ENCODE measurements around the gene TBC1D22A.

Gene TBC1D22A

DNA sequence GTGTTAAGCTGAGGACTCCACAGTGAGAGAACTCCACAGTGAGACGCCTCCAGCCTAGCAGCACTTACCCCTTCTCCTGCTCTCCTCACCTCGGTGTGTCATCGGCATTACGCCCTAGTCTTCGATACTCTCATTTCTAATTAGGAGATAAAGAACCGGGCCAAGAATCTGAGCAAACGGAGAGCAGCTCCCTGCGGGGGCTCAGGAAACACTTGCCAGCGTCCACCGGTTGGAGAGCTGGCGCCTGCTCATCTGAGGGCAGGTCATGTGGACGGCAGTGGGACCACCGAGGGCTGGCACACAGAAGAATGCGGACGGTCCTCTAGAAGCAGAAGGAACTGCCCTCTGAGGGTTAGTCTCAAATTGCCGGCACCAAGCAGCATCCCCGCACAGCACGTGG lies 37.4 kb upstream of the TBC1D22A start:
- H3K9me3 ChIP-seq (ENCODE audit: severe bottlenecking): no peaks in the 10 kb centered on the region
- no peak overlapping the region for H3K27ac ChIP-seq (ENCODE audit: poor library complexity, severe bottlenecking)
- TF ChIP-seq, protein P1, sequence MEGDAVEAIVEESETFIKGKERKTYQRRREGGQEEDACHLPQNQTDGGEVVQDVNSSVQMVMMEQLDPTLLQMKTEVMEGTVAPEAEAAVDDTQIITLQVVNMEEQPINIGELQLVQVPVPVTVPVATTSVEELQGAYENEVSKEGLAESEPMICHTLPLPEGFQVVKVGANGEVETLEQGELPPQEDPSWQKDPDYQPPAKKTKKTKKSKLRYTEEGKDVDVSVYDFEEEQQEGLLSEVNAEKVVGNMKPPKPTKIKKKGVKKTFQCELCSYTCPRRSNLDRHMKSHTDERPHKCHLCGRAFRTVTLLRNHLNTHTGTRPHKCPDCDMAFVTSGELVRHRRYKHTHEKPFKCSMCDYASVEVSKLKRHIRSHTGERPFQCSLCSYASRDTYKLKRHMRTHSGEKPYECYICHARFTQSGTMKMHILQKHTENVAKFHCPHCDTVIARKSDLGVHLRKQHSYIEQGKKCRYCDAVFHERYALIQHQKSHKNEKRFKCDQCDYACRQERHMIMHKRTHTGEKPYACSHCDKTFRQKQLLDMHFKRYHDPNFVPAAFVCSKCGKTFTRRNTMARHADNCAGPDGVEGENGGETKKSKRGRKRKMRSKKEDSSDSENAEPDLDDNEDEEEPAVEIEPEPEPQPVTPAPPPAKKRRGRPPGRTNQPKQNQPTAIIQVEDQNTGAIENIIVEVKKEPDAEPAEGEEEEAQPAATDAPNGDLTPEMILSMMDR (IDR thresholded peaks at IDR 0.05; ENCODE audit: poor library complexity, severe bottlenecking): no peak
- DNase-seq (ENCODE audit: low spot score): no peak
- no peak for ATAC-seq (ENCODE audit: low read depth)
- H3K4me1 ChIP-seq (ENCODE audit: insufficient read depth, poor library complexity, severe bottlenecking): peaks cover 4% of the 10 kb centered on the region
- peaks cover 4% of the 10 kb centered on the region; the same call in 1 of the 2 replicates for H3K36me3 ChIP-seq (ENCODE audit: low read depth)
- no peaks in the 10 kb centered on the region for H3K27me3 ChIP-seq (ENCODE audit: insufficient read depth, poor library complexity, severe bottlenecking)
- H3K4me3 ChIP-seq (ENCODE audit: severe bottlenecking): no peak overlapping the region

GRCh38 chr22:46726066-46726985 lies 36.1 kb upstream of the TBC1D22A start:
- DNase-seq (ENCODE audit: low spot score): no peak
- Histone ChIP-seq H3K27ac (ENCODE audit: poor library complexity, severe bottlenecking) (no peak overlapping the region), H3K9me3 (ENCODE audit: severe bottlenecking) (no peaks in the 10 kb centered on the region), H3K27me3 (ENCODE audit: insufficient read depth, poor library complexity, severe bottlenecking) (no peaks in the 10 kb centered on the region), H3K4me1 (ENCODE audit: insufficient read depth, poor library complexity, severe bottlenecking) (peaks cover 5% of the 10 kb centered on the region), H3K36me3 (ENCODE audit: low read depth) (no peaks in the 10 kb centered on the region), H3K4me3 (ENCODE audit: severe bottlenecking) (no peak overlapping the region)
- ATAC-seq (ENCODE audit: low read depth): no peak
- TF ChIP-seq, protein P1 (IDR thresholded peaks at IDR 0.05; ENCODE audit: poor library complexity, severe bottlenecking): no peak

DNA sequence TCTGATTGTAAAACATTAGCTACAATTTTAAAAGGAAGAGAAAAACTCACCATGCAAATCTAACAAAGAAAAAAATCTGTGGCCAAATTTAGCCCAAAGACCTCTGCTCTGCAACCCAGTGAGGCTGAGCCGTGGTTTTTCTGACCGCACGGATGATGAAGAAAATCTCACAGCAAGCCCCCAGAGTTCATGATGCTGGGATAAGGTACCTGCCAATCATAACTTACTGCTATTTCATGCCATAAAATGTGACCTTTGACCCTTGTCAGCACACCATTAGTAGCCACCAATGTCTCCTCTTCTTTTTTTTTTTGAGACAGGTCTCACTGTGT lies 35.5 kb upstream of the TBC1D22A start:
- Histone ChIP-seq H3K27ac (ENCODE audit: poor library complexity, severe bottlenecking) (no peak overlapping the region), H3K27me3 (ENCODE audit: insufficient read depth, poor library complexity, severe bottlenecking) (no peaks in the 10 kb centered on the region), H3K4me3 (ENCODE audit: severe bottlenecking) (no peak overlapping the region), H3K36me3 (ENCODE audit: low read depth) (no peaks in the 10 kb centered on the region), H3K4me1 (ENCODE audit: insufficient read depth, poor library complexity, severe bottlenecking) (peaks cover 10% of the 10 kb centered on the region), H3K9me3 (ENCODE audit: severe bottlenecking) (no peaks in the 10 kb centered on the region)
- TF ChIP-seq, protein P1 (IDR thresholded peaks at IDR 0.05; ENCODE audit: poor library complexity, severe bottlenecking): no peak
- DNase-seq (ENCODE audit: low spot score) (no peak), ATAC-seq (ENCODE audit: low read depth) (no peak)

DNA sequence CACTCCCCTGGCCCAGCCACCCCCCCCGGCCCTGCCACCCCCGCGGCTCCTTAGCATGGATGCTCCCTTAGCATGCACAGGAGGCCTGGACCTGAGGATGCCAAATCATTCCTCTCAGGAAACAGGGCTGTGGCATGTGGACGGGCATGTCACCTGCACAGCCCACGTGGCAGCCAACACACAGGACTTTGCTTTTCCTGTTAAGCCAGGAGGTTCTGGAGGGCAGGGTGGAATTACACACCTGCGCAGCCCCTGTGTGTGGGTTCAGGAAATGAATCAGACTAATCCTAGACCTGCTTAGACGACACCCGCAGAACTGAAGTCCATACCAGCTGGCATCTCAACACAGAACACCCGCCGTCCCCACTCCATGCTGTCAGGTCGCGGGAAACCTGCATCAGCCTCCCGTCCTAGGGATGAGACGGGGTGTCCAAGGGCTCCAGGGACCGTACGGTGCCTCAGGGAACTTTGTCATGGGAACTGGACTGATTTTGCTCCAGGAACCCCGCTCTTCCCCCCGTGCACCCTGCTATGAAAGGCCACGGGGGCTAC lies 34.6 kb upstream of the TBC1D22A start:
- H3K4me3 ChIP-seq (ENCODE audit: severe bottlenecking): no peak overlapping the region
- H3K9me3 ChIP-seq (ENCODE audit: severe bottlenecking): no peaks in the 10 kb centered on the region
- H3K36me3 ChIP-seq (ENCODE audit: low read depth): no peaks in the 10 kb centered on the region
- H3K27me3 ChIP-seq (ENCODE audit: insufficient read depth, poor library complexity, severe bottlenecking): no peaks in the 10 kb centered on the region
- no peak for ATAC-seq (ENCODE audit: low read depth)
- TF ChIP-seq, protein P1 (IDR thresholded peaks at IDR 0.05; ENCODE audit: poor library complexity, severe bottlenecking): no peak
- H3K4me1 ChIP-seq (ENCODE audit: insufficient read depth, poor library complexity, severe bottlenecking): peaks cover 8% of the 10 kb centered on the region
- no peak for DNase-seq (ENCODE audit: low spot score)
- no peak overlapping the region for H3K27ac ChIP-seq (ENCODE audit: poor library complexity, severe bottlenecking)

GRCh38 chr22:46728470-46728869 lies 34.0 kb upstream of the TBC1D22A start:
- ATAC-seq (ENCODE audit: low read depth) (no peak), DNase-seq (ENCODE audit: low spot score) (no peak)
- H3K27me3 ChIP-seq (ENCODE audit: insufficient read depth, poor library complexity, severe bottlenecking): no peaks in the 10 kb centered on the region
- TF ChIP-seq, protein P1 (IDR thresholded peaks at IDR 0.05; ENCODE audit: poor library complexity, severe bottlenecking): no peak
- H3K4me1 ChIP-seq (ENCODE audit: insufficient read depth, poor library complexity, severe bottlenecking): peaks cover 8% of the 10 kb centered on the region
- no peak overlapping the region for H3K27ac ChIP-seq (ENCODE audit: poor library complexity, severe bottlenecking)
- no peaks in the 10 kb centered on the region for H3K36me3 ChIP-seq (ENCODE audit: low read depth)
- no peak overlapping the region for H3K4me3 ChIP-seq (ENCODE audit: severe bottlenecking)
- no peaks in the 10 kb centered on the region for H3K9me3 ChIP-seq (ENCODE audit: severe bottlenecking)

All from RWPE2 (cell line).